Raji (cell line): ENCODE measurements around the gene NUCKS1.

ENCODE experiments used
- POLR2A ChIP-seq: IDR thresholded peaks from 2 replicates; pipeline ENCODE4 v1.6.1; 2011; ENCODE audit warnings: low read depth, low read length, control low read depth; ENCODE audit not compliant: insufficient read depth

The NUCKS1 gene

GRCh38 chr1:205672970-205673369, 77.0 kb downstream of the NUCKS1 start:
- no peak for TF ChIP-seq POLR2A

DNA sequence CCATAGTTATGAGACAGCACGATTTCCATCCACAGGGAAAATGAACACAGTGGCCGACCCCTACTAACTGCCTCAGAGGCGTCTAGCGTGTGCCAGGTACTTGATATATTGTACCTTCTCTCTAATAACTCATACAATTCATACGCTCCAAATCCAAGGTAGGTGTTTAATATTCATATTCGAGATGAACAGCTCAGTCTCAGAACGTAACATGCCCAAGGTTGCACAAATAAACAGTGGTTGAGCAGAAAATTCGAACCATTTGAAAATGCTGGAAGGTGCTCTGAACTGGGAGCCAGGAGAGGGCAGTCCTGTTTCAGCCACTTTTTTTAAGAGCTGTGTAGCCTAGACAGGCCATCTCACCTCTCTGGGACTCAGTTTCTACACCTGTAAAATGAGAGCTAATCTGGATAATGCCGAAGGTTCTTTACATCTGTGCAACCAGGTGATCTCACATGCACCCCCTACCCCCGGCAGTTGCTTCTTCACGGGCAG, 77.5 kb downstream of the NUCKS1 start:
- TF ChIP-seq POLR2A = no peak

GRCh38 chr1:205670611-205671430, 79.2 kb downstream of the NUCKS1 start:
- no peak for TF ChIP-seq POLR2A

GRCh38 chr1:205670150-205670446, 79.9 kb downstream of the NUCKS1 start:
- no peak for TF ChIP-seq POLR2A

GRCh38 chr1:205669341-205670149, 80.4 kb downstream of the NUCKS1 start:
- no peak for TF ChIP-seq POLR2A

GRCh38 chr1:205668951-205669340, 81.0 kb downstream of the NUCKS1 start:
- 0 out of 2 replicates have a peak, but pooled peaks have one; percentile 30 for TF ChIP-seq POLR2A

DNA sequence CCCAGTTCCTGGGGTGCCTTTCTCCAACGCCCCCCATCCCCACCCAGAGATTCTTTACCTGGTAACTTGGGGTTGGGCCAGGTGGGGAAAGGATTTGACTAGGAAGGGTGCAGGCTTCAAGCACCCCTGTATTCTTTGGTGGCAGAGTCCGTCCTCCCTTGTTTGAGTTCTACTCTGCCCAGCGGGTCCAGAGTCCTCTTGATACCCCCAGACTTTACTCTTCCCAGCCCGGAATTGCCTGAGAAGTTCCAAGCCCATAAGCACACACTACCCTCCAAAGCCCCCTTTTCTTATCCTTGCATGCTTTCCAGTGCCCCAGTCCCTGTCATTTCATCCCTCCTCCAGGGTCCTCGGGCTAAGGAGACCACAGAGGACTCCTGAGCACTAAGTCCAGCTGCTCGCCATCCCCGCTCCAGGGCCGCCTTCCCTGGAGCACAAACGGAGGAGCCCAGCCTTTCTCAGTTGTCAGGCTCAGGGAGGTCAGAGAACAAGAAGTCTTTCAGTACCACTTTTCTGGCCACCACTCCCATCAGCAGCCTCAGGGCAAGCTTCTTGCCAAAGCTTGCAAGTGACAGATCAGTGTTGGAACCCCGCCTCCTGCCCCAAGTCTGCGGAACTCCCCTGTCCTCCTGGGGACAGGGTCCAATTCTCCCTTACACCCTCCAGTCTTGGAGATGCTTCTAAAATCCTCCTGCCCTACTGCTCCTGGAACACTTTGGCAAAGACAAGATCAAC, 81.9 kb downstream of the NUCKS1 start:
- TF ChIP-seq POLR2A = no peak

DNA sequence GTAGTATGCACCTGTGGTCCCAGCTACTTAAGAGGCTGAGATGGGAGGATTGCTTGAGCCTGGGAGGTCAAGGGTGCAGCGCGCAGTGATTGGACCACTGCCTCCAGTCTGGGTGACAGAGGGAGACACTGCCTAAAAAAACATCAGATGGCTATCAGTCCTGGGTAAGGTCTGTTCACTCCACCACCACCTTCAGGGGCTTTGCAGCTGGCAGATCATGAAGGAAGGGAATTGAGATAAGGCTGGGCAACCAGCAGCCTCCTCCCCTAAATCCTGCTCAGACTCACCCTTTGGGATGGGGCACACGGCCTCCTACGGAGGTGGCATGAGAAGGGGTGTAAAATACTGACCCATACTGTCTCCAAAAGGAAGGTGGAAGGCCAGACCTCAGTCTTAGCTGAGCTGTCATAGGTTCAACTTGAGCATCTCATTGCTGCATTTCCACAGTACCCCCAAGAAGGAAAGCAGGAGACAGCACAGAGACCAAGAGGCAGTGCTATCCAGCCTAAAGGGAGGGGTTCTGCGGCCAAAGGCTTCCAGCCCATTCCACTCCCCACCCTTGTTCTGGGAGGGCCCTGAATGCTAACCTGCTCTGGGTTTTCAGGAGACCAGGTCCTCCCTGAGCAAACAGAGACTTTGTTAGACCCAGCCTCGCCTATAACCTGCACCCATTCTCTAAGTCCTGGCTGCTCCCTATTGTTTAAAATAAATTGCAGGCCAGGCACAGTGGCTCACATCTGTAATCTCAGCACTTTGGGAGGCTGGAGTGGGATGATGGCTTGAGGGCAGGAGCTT, 83.4 kb downstream of the NUCKS1 start:
- TF ChIP-seq POLR2A = 0 out of 2 replicates have a peak, but pooled peaks have one; percentile 35

GRCh38 chr1:205665201-205666045, 84.6 kb downstream of the NUCKS1 start:
- TF ChIP-seq POLR2A = no peak

- TF ChIP-seq POLR2A = no peak
Observed at GRCh38 chr1:205664399-205665017, 85.5 kb downstream of the NUCKS1 start.

GRCh38 chr1:205663286-205663936, 86.6 kb downstream of the NUCKS1 start:
- TF ChIP-seq POLR2A = no peak
